Body of pancreas (tissue), 4 donors: Measurements from ENCODE around the gene COL19A1.

Source experiments
- CTCF ChIP-seq, 7 experiments: fragments of 450-650 bp in 4 of 7; fragments of 200-600 bp in 3 of 7; sonication (generic) in 3 of 7; IDR thresholded peaks; one replicate each; pipeline ENCODE4 v1.5.1; 2016 to 2019; ENCODE audit warnings: antibody characterized with exemption in 7 of 7
- POLR2A ChIP-seq, 3 donors: fragments of 450-650 bp; IDR thresholded peaks; one replicate each; pipeline ENCODE4 v1.6.1; 2016; ENCODE audit warnings: antibody characterized with exemption in 3 of 3, mild to moderate bottlenecking in 2 of 3

- TF ChIP-seq CTCF (IDR thresholded peaks at IDR 0.05) = no peak
- TF ChIP-seq POLR2A (IDR thresholded peaks at IDR 0.05) = no peak
These were observed 388.4 kb downstream of the COL19A1 start for GRCh38 chr6:70254784-70255183.
